Transverse colon (tissue), 4 donors: ENCODE results near the gene NLGN3. TPM values are rescaled to one million over a fixed set of nuclear protein-coding genes. Genes with fewer than 3 reads are reported as not detected.
A peak's percentile ranks its signal among the peaks of the same experiment; 100 is the strongest.

ENCODE experiments used
- DNase-seq: peaks from one replicate; pipeline ENCODE4 v3.0.0-alpha.2; 2019
- H3K27ac ChIP-seq, 4 donors: fragments of 200-600 bp; sonication (generic); 2 replicates each; pipeline ENCODE4 v1.5.1; 2016 to 2018; ENCODE audit warnings: inconsistent platforms in 4 of 4
- H3K27me3 ChIP-seq: fragments of 200-600 bp; sonication (generic); 2 replicates; pipeline ENCODE4 v1.5.1; 2017; ENCODE audit warnings: inconsistent platforms
- H3K36me3 ChIP-seq, 4 donors: fragments of 200-600 bp; sonication (generic); 2 replicates each; pipeline ENCODE4 v1.5.1; 2017 to 2019; ENCODE audit warnings: inconsistent platforms in 4 of 4
- H3K4me1 ChIP-seq, 4 donors: fragments of 200-600 bp; sonication (generic); 2 replicates each; pipeline ENCODE4 v1.5.1; 2017 to 2020; ENCODE audit warnings: inconsistent platforms in 4 of 4
- H3K4me3 ChIP-seq, 4 donors: fragments of 200-600 bp; sonication (generic); 1 replicate in 1 of 4; 2 replicates in 3 of 4; pipeline versions ENCODE4 v1.5.1 to v1.6.1; 2017 to 2019; ENCODE audit warnings: inconsistent platforms in 4 of 4
- H3K9me3 ChIP-seq, 2 donors: fragments of 200-600 bp; sonication (generic); 2 replicates each; pipeline ENCODE4 v1.5.1; 2017 to 2019; ENCODE audit warnings: inconsistent platforms in 2 of 2
- EP300 ChIP-seq: sonication (generic); formaldehyde crosslinking; IDR thresholded peaks from one replicate; pipeline ENCODE4 v1.6.1; 2017; ENCODE audit warnings: antibody characterized with exemption, low read depth
- POLR2A ChIP-seq: fragments of 450-650 bp; IDR thresholded peaks from one replicate; pipeline ENCODE4 v1.6.1; 2016; ENCODE audit warnings: antibody characterized with exemption, mild to moderate bottlenecking, moderate library complexity
- POLR2AphosphoS5 ChIP-seq, 3 donors: sonication (generic); formaldehyde crosslinking; IDR thresholded peaks; one replicate each; pipeline ENCODE4 v1.6.1; 2016; ENCODE audit warnings: antibody characterized with exemption in 3 of 3
- whole genome bisulfite sequencing, 2 donors: methylation state at CpG; one replicate each; pipeline ENCODE4 v1.1.5; 2018; ENCODE audit warnings: low coverage in 1 of 2; 5-methylcytosine and 5-hydroxymethylcytosine counted together
- in situ Hi-C, 4 donors: fragments of 200-750 bp; cut with MboI; loops; one replicate each; pipeline versions ENCODE4 v1.15.0 to v1.15.1; 2017; ENCODE audit warnings: low sequenced_read_pairs in 3 of 4, low pct_ligation_motif_present in 1 of 4, low pct_unique_long_range_greater_than_20kb in 1 of 4
- intact Hi-C: fragments of 100-400 bp; cut with DNase I; formaldehyde crosslinking; loops from one replicate; pipeline ENCODE4 v1.15.1; 2023; ENCODE audit warnings: low total_unique reads
- total RNA-seq, 4 donors: library from RNA; depleted of rRNA; stranded (reverse); fragments of >200 nt; gene quantifications; one replicate each; pipeline ENCODE4 v1.1.0, GENCODE V29; 2016
- TF ChIP-seq, protein P1 (sequence below), 5 experiments: fragments of 200-600 bp in 3 of 5; fragments of 450-650 bp in 2 of 5; sonication (generic) in 3 of 5; IDR thresholded peaks; 1 replicate in 2 of 5; 2 replicates in 3 of 5; pipeline ENCODE4 v1.5.1; 2016 to 2017; ENCODE audit warnings: antibody characterized with exemption in 5 of 5, inconsistent platforms in 3 of 5, mild to moderate bottlenecking in 2 of 5, moderate library complexity in 1 of 5

Gene NLGN3
- total RNA-seq, 4 donors from 2014 or later, result 0.40 to 1.1 (median 0.64) TPM; not detected in 1

DNA sequence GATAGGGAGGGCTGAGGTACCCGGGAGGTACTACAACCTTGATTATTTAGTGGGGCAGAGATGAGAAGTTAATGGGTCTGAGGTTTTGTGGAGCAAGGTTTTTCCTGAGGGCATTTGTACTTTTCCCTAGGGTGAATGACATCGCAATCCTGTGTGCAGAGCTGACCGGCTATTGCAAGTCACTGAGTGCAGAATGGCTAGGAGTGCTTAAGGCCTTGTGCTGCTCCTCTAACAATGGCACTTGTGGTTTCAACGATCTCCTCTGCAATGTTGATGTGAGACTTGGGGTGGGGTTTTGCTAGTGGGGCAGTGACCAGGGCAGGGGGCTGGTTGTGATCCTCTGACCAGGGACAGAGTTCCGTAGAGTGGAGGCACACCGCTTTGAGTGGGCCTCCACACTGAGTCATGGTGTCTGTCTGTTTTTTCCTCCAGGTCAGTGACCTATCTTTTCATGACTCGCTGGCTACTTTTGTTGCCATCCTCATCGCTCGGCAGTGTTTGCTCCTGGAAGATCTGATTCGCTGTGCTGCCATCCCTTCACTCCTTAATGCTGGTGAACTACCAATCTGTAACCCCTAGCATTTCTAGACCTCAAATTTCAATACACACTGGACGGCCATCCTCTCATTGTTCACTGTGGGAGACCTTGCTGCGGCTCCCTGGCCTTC lies 16.3 kb upstream of the NLGN3 start:
- 81 to 100% methylated on average over 1 to 12 of the region's 12 CpGs for WGBS, 2 donors
- TF ChIP-seq EP300, result no peak
- TF ChIP-seq POLR2AphosphoS5 (IDR thresholded peaks at IDR 0.05), result no peak
- no peak for TF ChIP-seq POLR2A
- TF ChIP-seq, protein P1, sequence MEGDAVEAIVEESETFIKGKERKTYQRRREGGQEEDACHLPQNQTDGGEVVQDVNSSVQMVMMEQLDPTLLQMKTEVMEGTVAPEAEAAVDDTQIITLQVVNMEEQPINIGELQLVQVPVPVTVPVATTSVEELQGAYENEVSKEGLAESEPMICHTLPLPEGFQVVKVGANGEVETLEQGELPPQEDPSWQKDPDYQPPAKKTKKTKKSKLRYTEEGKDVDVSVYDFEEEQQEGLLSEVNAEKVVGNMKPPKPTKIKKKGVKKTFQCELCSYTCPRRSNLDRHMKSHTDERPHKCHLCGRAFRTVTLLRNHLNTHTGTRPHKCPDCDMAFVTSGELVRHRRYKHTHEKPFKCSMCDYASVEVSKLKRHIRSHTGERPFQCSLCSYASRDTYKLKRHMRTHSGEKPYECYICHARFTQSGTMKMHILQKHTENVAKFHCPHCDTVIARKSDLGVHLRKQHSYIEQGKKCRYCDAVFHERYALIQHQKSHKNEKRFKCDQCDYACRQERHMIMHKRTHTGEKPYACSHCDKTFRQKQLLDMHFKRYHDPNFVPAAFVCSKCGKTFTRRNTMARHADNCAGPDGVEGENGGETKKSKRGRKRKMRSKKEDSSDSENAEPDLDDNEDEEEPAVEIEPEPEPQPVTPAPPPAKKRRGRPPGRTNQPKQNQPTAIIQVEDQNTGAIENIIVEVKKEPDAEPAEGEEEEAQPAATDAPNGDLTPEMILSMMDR (IDR thresholded peaks at IDR 0.05), result no peak
- H3K27me3 ChIP-seq, result no peaks in the 10 kb centered on the region
- H3K4me1 ChIP-seq, result peaks cover 0 to 4% (median 0%) of the 10 kb centered on the region in 4 donors
- no peak for DNase-seq
- in situ Hi-C loops, result no loop called here
- no peaks in the 10 kb centered on the region for H3K9me3 ChIP-seq
- peaks cover 0 to 4% (median 0%) of the 10 kb centered on the region in 4 donors for H3K36me3 ChIP-seq
- H3K4me3 ChIP-seq, result no peak overlapping the region
- H3K27ac ChIP-seq, result no peak overlapping the region
- intact Hi-C loops, result no loop called here

DNA sequence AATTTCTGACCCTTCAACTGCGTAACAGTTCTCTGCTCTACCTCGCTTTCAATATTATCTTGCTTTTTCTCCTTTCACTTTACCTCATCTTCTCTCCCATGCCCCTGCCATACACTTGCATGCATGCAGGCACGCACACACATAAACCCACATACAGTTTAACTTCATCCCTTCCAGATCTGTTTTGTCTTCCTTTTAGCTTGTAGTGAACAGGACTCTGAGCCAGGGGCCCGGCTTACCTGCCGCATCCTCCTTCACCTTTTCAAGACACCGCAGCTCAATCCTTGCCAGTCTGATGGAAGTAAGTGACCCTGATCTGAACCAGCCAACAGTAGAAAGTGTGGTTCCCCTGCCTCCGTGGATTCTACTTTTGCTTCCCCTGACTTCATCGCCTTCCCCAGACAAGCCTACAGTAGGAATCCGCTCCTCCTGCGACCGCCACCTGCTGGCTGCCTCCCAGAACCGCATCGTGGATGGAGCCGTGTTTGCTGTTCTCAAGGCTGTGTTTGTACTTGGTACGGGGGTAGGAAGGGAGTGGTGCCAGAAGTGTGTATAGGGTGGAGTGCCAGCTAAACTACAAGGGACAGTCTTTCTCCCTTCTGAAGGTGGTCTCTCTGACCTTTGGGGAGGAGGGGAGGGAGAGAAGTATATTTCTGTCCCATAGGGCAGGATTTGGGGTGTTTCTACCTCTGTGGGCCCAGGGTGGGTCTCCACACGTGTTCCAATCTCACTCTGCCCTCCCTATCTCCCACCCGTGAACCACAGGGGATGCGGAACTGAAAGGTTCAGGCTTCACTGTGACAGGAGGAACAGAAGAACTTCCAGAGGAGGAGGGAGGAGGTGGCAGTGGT lies 15.5 kb upstream of the NLGN3 start:
- in situ Hi-C loops (no loop called here), intact Hi-C loops (no loop called here)
- no peaks in the 10 kb centered on the region for H3K9me3 ChIP-seq

DNA sequence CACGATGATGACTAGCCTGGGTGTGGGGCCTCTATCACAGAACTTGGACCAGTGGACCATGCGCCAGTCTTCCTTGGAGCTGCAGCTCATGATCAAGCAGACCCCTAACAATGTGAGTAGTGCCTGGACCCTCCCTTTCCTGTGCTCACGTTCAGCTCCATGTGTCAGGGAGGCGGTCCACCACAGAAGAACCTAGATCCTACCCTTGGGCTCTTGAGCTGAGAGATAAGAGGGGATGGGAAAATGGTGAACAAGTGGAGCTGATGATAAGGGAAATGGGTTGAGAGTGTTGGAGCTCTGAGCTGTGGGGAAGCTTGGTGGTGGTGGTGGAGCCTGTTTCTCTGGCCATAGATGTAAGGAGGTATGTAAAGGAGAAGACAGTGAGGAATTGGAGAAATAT lies 13.1 kb upstream of the NLGN3 start:
- in situ Hi-C loops (no loop called here), intact Hi-C loops (no loop called here)
- peaks cover 0 to 4% (median 0%) of the 10 kb centered on the region in 4 donors for H3K4me1 ChIP-seq
- no peaks in the 10 kb centered on the region for H3K27me3 ChIP-seq
- no peaks in the 10 kb centered on the region for H3K9me3 ChIP-seq
- no peak overlapping the region for H3K4me3 ChIP-seq
- no peak for DNase-seq
- H3K27ac ChIP-seq, result no peak overlapping the region
- TF ChIP-seq EP300 (no peak), POLR2A (no peak), POLR2AphosphoS5 (IDR thresholded peaks at IDR 0.05) (no peak)
- TF ChIP-seq, protein P1 (IDR thresholded peaks at IDR 0.05), result no peak
- 80% methylated on average over 3 of the region's 4 CpGs; no CpG with 5 or more reads in 1 of the 2 donors for WGBS, 2 donors
- H3K36me3 ChIP-seq, result peaks cover 0 to 4% (median 0%) of the 10 kb centered on the region in 4 donors

More for the DNA sequence above, 15.5 kb upstream of the NLGN3 start:
- H3K27ac ChIP-seq, result no peak overlapping the region
- peaks cover 0 to 4% (median 0%) of the 10 kb centered on the region in 4 donors for H3K36me3 ChIP-seq
- no peak for TF ChIP-seq POLR2A
- TF ChIP-seq POLR2AphosphoS5 (IDR thresholded peaks at IDR 0.05), result no peak
- TF ChIP-seq, protein P1 (IDR thresholded peaks at IDR 0.05), result peak; percentile 61 to 79 (median 67)
- TF ChIP-seq EP300, result no peak
- 38% methylated on average over 18 of the region's 18 CpGs; no CpG with 5 or more reads in 1 of the 2 donors for WGBS, 2 donors
- H3K4me3 ChIP-seq, result no peak overlapping the region
- H3K4me1 ChIP-seq, result peaks cover 0 to 4% (median 0%) of the 10 kb centered on the region in 4 donors
- no peaks in the 10 kb centered on the region for H3K27me3 ChIP-seq
- peak; percentile 77 for DNase-seq

DNA sequence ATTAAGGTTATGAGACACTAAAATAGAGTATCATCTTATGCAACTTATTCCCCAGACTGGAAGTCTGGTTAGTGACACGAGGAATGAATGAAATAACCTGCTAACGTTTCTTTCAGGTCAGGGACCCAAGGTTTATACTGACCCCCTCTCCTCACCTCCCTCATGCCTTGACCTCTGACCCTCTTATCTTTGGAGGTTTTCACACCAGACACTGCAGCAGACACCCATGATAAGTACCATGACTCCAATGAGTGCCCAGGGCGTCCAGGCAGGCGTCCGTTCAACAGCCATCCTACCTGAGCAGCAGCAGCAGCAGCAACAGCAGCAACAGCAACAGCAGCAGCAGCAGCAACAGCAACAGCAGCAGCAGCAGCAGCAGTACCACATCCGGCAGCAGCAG lies 4.2 kb upstream of the NLGN3 start:
- intact Hi-C loops, result no loop called here
- Histone ChIP-seq H3K4me3 (no peak overlapping the region), H3K9me3 (no peaks in the 10 kb centered on the region), H3K27ac (no peak overlapping the region), H3K4me1 (peaks cover 0 to 2% (median under 1%) of the 10 kb centered on the region in 4 donors), H3K36me3 (peaks cover 0 to 6% (median 0%) of the 10 kb centered on the region in 4 donors), H3K27me3 (no peaks in the 10 kb centered on the region)
- TF ChIP-seq POLR2AphosphoS5 (IDR thresholded peaks at IDR 0.05), result no peak
- TF ChIP-seq EP300, result no peak
- TF ChIP-seq, protein P1 (IDR thresholded peaks at IDR 0.05), result no peak
- no peak for TF ChIP-seq POLR2A
- WGBS, 2 donors, result 71 to 83% methylated on average over 2 to 6 of the region's 6 CpGs
- in situ Hi-C loops, result no loop called here
- DNase-seq, result no peak
